ENCODE results near the gene CLPTM1L. TPM values are rescaled to one million over a fixed set of nuclear protein-coding genes. Genes with fewer than 3 reads are reported as not detected.

The CLPTM1L gene
- total and polyA plus RNA-seq, 9 of the 15 experiments (the other 6 are each of a cell fraction or from before 2014, with no cell fraction given) = 3.5 to 217 (median 177) TPM

DNA sequence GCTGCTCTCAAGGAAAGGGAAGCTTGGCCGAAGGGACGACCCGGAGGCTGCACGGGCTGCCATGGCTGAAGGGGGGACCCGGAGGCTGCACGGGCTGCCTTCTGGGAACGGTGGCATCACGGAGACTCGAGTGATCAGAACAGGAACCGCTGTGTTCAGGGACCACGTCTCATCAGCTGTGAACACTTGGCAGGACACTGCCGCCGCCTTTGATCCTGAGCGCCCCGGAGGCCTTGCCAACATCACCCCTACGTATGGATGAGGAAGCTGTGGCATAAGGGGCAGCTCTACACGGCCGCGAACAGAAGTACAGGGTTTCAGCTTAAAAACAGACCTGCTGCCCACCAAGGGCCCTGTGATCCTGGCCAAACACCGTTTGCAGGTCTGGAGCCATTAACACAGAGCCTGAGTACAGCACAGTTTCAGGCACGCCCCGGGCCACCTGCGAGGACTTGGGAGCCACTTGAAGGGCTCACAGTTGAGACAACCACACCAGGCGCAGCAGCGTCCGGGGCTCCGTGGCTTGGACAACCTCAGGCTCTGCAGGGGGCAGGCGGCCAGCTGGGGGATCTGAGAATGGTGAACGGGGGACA is 26.1 kb downstream of the CLPTM1L start:
- ChIA-PET POLR2A (interaction anchor here (4.6 kb wide), 1 partner anchor 8 kb away, joined by 32 read pairs; no protein-coding TSS in a partner anchor), CTCF (ENCODE audit: low intra/inter-chr PET ratio) (no interaction called here)
- Histone ChIP-seq H3K36me3 (ENCODE audit: control insufficient read depth, insufficient read depth, low read length) (peaks cover 61% of the 10 kb centered on the region; the same call in 2 of the 3 replicates), H2AFZ (ENCODE audit: low read depth, low read length) (no peak overlapping the region), H3K4me1 (replicated peaks in 1 of 2; ENCODE audit: control insufficient read depth in 2 of 2, insufficient read depth in 2 of 2, low read length in 2 of 2) (peaks cover 13 to 55% of the 10 kb centered on the region in 2 experiments; a peak in 4 of 5 replicates), H3K4me2 (ENCODE audit: insufficient read depth, low read length) (no peak overlapping the region), H3K9me3 (replicated peaks; ENCODE audit: control insufficient read depth, insufficient read depth, low read depth, low read length) (no peaks in the 10 kb centered on the region), H3K79me2 (ENCODE audit: control insufficient read depth, insufficient read depth, low read length) (no peaks in the 10 kb centered on the region), H3K4me3 (no peak overlapping the region), H3K9me1 (ENCODE audit: control insufficient read depth, insufficient read depth, low read length) (no peaks in the 10 kb centered on the region), H3K9ac (ENCODE audit: insufficient read depth in 1 of 2, low read depth in 2 of 2, low read length in 2 of 2) (no peak overlapping the region), H3K27ac (ENCODE audit: extremely low read depth, low read depth, low read length) (no peak overlapping the region), H4K20me1 (replicated peaks; ENCODE audit: control insufficient read depth, insufficient read depth, low read length) (peaks cover 6% of the 10 kb centered on the region; the same call in 1 of the 2 replicates), H3K27me3 (ENCODE audit: control insufficient read depth in 2 of 2, insufficient read depth in 2 of 2, low read length in 2 of 2) (peaks cover 0 to 12% of the 10 kb centered on the region in 2 experiments; a peak in 2 of 5 replicates)
- no peak for DNase-seq (ENCODE audit: extremely low read depth in 1 of 4, low spot score in 3 of 4)
- WGBS (ENCODE audit: insufficient coverage, low coverage, missing lambda C conversion rate) = 97% methylated on average over 28 of the region's 29 CpGs
- ATAC-seq = no peak
- in situ Hi-C loops (cut with MboI) (no loop called here), intact Hi-C loops (cut with micrococcal nuclease) (no loop called here)
- BruUV-seq (replicated peaks) = no TSS peak
- TF ChIP-seq POLR2G (IDR thresholded peaks at IDR 0.05; ENCODE audit: low read depth, low read length) (peak; percentile 42; the same call in 1 of the 2 replicates), XRCC5 (IDR thresholded peaks at IDR 0.05; ENCODE audit: low read depth, low read length) (no peak), KLF16 (IDR thresholded peaks at IDR 0.05) (no peak), ZNF561 (CRISPR knock-in tag; conservative IDR thresholded peaks at IDR 0.05) (no peak)
- TF ChIP-seq, protein P1, sequence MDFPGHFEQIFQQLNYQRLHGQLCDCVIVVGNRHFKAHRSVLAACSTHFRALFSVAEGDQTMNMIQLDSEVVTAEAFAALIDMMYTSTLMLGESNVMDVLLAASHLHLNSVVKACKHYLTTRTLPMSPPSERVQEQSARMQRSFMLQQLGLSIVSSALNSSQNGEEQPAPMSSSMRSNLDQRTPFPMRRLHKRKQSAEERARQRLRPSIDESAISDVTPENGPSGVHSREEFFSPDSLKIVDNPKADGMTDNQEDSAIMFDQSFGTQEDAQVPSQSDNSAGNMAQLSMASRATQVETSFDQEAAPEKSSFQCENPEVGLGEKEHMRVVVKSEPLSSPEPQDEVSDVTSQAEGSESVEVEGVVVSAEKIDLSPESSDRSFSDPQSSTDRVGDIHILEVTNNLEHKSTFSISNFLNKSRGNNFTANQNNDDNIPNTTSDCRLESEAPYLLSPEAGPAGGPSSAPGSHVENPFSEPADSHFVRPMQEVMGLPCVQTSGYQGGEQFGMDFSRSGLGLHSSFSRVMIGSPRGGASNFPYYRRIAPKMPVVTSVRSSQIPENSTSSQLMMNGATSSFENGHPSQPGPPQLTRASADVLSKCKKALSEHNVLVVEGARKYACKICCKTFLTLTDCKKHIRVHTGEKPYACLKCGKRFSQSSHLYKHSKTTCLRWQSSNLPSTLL (IDR thresholded peaks at IDR 0.05) = no peak
- FAIRE-seq = no peak

Measured in K562 (cell line).